Thymus (tissue), 11 donors: Measurements from ENCODE around the gene LIMS2. TPM values are rescaled to one million over a fixed set of nuclear protein-coding genes. Genes with fewer than 3 reads are reported as not detected.

Experiments used
- DNase-seq, 9 donors: peaks; one replicate each; pipeline ENCODE4 v3.0.0-alpha.2; 2013; ENCODE audit warnings: low spot score in 9 of 9, low read depth in 6 of 9, missing footprints in 1 of 9
- H3K27ac ChIP-seq, 2 donors: one replicate each; pipeline ENCODE4 v1.5.1; 2013; ENCODE audit warnings: control low read depth in 1 of 2, low read depth in 1 of 2, low read length in 1 of 2, mild to moderate bottlenecking in 1 of 2, moderate library complexity in 1 of 2
- H3K27me3 ChIP-seq, 2 donors: one replicate each; pipeline ENCODE4 v1.5.1; 2013; ENCODE audit warnings: low read length in 1 of 2; ENCODE audit not compliant: control insufficient read depth in 2 of 2, insufficient read depth in 1 of 2
- H3K36me3 ChIP-seq, 2 donors: one replicate each; pipeline ENCODE4 v1.5.1; 2013; ENCODE audit warnings: low read length in 1 of 2, mild to moderate bottlenecking in 1 of 2, moderate library complexity in 1 of 2; ENCODE audit not compliant: control insufficient read depth in 2 of 2, insufficient read depth in 2 of 2
- H3K4me1 ChIP-seq, 2 donors: one replicate each; pipeline ENCODE4 v1.5.1; 2013; ENCODE audit warnings: low read length in 2 of 2; ENCODE audit not compliant: control insufficient read depth in 2 of 2, insufficient read depth in 2 of 2
- H3K4me3 ChIP-seq, 2 donors: one replicate each; pipeline ENCODE4 v1.5.1; 2013; ENCODE audit warnings: low read length in 2 of 2, control low read depth in 1 of 2, mild to moderate bottlenecking in 1 of 2
- H3K9me3 ChIP-seq, 2 donors: one replicate each; pipeline ENCODE4 v1.5.1; 2013; ENCODE audit warnings: low read length in 1 of 2, mild to moderate bottlenecking in 1 of 2; ENCODE audit not compliant: control insufficient read depth in 2 of 2, insufficient read depth in 1 of 2
- WGBS: extraction: QIAGEN DNeasy Blood & Tissue Kit; methylation state at CpG from one replicate; pipeline ENCODE4 v1.1.7; 2013; 5-methylcytosine and 5-hydroxymethylcytosine counted together
- polyA plus RNA-seq: library from polyadenylated mRNA; stranded (reverse); fragments of 200-250 nt; gene quantifications from one replicate; pipeline ENCODE4 v1.2.3, GENCODE V29; 2013
- total RNA-seq: library from RNA; stranded (reverse); fragments of 120-200 nt; gene quantifications from one replicate; pipeline ENCODE4 v1.2.4, GENCODE V29; 2013
- donor health status: healthy.

The LIMS2 gene
- total and polyA plus RNA-seq, 2 donors: 8.7 to 45.1 TPM

GRCh38 chr2:127656569-127657231 lies 18.6 kb downstream of the LIMS2 start:
- Histone ChIP-seq H3K27ac (no peak overlapping the region), H3K4me1 (peaks cover 7 to 22% of the 10 kb centered on the region in 2 donors), H3K36me3 (no peaks in the 10 kb centered on the region), H3K9me3 (peaks cover 0 to 5% of the 10 kb centered on the region in 2 donors), H3K27me3 (no peaks in the 10 kb centered on the region), H3K4me3 (no peak overlapping the region)
- DNase-seq: no peak
- 96% methylated on average over 15 of the region's 15 CpGs for WGBS

DNA sequence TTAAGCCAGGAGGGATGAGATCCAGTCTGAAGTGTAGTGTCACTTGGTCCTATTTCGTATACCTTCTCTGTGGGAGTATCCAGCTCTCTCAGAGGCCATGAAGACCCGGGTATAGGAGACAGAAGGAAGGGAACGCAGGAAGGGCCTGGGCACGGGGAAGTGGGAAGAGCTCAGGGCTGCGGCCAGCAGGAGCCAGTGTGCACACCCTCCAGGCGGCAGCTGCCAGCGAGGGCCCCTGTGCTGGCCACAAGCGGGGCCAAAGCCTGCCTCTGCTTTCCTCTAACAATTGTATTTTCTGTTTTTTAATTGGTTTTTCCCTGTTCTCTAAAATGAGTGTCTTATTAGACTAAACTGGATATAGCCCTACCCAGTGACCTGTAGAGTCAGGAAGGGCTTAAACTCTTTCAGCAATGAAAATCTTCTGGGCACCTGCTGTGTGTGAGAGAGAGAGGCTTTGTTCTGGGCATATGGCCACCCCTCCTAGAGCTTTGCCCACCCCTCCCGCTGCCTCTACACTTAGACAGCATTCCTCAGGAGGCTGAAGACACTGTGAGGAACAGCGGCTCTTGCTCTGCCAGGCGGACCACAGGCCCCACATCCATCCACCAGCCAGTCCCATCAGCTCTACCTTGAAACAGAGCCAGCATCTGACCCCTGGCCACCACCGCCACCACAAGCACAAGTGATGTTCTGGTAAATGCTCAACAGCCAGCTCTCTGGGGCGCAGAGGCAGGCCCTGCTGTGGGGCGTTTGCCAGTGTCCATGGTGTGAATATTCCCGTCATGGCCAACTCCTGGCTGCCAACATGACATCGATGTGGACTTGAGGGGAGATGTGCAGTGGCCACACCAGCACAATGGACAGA lies 19.9 kb downstream of the LIMS2 start:
- no peaks in the 10 kb centered on the region for H3K36me3 ChIP-seq
- peaks cover 0 to 5% of the 10 kb centered on the region in 2 donors for H3K9me3 ChIP-seq
- H3K27me3 ChIP-seq: no peaks in the 10 kb centered on the region
- no peak overlapping the region for H3K4me3 ChIP-seq
- WGBS: 96% methylated on average over 16 of the region's 16 CpGs
- no peak for DNase-seq
- peaks cover 7 to 23% of the 10 kb centered on the region in 2 donors for H3K4me1 ChIP-seq
- no peak overlapping the region for H3K27ac ChIP-seq

GRCh38 chr2:127654838-127655175 lies 20.5 kb downstream of the LIMS2 start:
- H3K4me1 ChIP-seq: peaks cover 7 to 28% of the 10 kb centered on the region in 2 donors
- no peak overlapping the region for H3K27ac ChIP-seq
- DNase-seq: no peak
- no peaks in the 10 kb centered on the region for H3K27me3 ChIP-seq
- H3K36me3 ChIP-seq: no peaks in the 10 kb centered on the region
- no peak overlapping the region for H3K4me3 ChIP-seq
- H3K9me3 ChIP-seq: peaks cover 0 to 5% of the 10 kb centered on the region in 2 donors
- WGBS: 98% methylated on average over 8 of the region's 8 CpGs

- WGBS: 97% methylated on average over 24 of the region's 24 CpGs
- no peak overlapping the region for H3K27ac ChIP-seq
- no peak overlapping the region for H3K4me3 ChIP-seq
- H3K9me3 ChIP-seq: no peaks in the 10 kb centered on the region
- no peaks in the 10 kb centered on the region for H3K27me3 ChIP-seq
- H3K36me3 ChIP-seq: no peaks in the 10 kb centered on the region
- no peak for DNase-seq
- H3K4me1 ChIP-seq: peaks cover 12 to 34% of the 10 kb centered on the region in 2 donors
These were observed 21.1 kb downstream of the LIMS2 start for GRCh38 chr2:127654084-127654837.

DNA sequence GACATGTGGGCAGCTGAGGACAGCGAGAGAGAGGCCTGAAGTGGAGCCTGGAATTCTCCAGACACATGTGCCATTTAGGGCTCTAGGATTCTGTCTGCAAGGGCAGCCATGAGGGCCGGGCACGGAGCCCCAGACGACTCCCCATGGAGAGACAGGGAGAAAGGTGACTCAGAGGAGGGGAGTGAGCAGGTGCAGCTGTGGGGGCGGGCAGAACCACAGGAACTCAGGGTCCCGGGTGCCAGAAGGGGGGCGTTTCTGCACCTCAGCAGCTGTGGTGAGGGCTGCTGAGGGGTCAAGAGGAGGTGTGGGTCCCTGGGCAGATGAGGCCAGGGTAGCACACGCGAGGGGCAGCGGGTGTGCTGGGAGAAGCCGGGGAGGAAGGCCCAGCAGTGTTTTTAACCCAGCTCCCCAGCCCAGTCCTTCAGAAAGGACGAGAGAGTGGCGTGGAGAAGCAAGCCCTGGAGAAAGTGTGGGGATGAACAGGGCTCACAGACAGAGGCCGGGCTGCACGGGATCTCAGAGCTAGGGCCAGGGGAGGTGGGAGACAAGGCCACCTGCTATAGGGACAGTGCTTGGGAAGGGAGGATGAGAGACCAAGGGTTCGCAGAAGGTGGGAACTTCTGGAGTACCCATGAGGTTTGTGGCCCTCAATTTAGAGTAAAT lies 21.8 kb downstream of the LIMS2 start:
- Histone ChIP-seq H3K4me3 (no peak overlapping the region), H3K27me3 (no peaks in the 10 kb centered on the region), H3K27ac (no peak overlapping the region), H3K4me1 (peaks cover 14 to 37% of the 10 kb centered on the region in 2 donors), H3K9me3 (no peaks in the 10 kb centered on the region), H3K36me3 (no peaks in the 10 kb centered on the region)
- no peak for DNase-seq
- 61% methylated on average over 16 of the region's 16 CpGs for WGBS

- no peaks in the 10 kb centered on the region for H3K36me3 ChIP-seq
- no peak overlapping the region for H3K27ac ChIP-seq
- H3K4me3 ChIP-seq: no peak overlapping the region
- peaks cover 14 to 44% of the 10 kb centered on the region in 2 donors for H3K4me1 ChIP-seq
- 90% methylated on average over 25 of the region's 25 CpGs for WGBS
- no peaks in the 10 kb centered on the region for H3K27me3 ChIP-seq
- H3K9me3 ChIP-seq: no peaks in the 10 kb centered on the region
- DNase-seq: no peak
These were observed 22.5 kb downstream of the LIMS2 start for GRCh38 chr2:127652786-127653357.

- Histone ChIP-seq H3K4me1 (peaks cover 15 to 52% of the 10 kb centered on the region in 2 donors), H3K4me3 (no peak overlapping the region), H3K27ac (no peak overlapping the region), H3K27me3 (no peaks in the 10 kb centered on the region), H3K36me3 (no peaks in the 10 kb centered on the region), H3K9me3 (no peaks in the 10 kb centered on the region)
- WGBS: 84% methylated on average over 14 of the region's 14 CpGs
- no peak for DNase-seq
These were observed 23.3 kb downstream of the LIMS2 start for GRCh38 chr2:127651971-127652550.

DNA sequence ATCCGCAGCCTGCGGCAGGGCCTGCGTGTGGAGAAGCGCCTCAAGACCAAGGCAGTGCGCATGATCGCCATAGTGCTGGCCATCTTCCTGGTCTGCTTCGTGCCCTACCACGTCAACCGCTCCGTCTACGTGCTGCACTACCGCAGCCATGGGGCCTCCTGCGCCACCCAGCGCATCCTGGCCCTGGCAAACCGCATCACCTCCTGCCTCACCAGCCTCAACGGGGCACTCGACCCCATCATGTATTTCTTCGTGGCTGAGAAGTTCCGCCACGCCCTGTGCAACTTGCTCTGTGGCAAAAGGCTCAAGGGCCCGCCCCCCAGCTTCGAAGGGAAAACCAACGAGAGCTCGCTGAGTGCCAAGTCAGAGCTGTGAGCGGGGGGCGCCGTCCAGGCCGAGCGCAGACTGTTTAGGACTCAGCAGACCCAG lies 23.9 kb downstream of the LIMS2 start:
- Histone ChIP-seq H3K36me3 (no peaks in the 10 kb centered on the region), H3K9me3 (no peaks in the 10 kb centered on the region), H3K4me1 (peaks cover 20 to 58% of the 10 kb centered on the region in 2 donors), H3K4me3 (no peak overlapping the region), H3K27ac (no peak overlapping the region), H3K27me3 (no peaks in the 10 kb centered on the region)
- no peak for DNase-seq
- WGBS: 98% methylated on average over 29 of the region's 29 CpGs
